SK-N-SH treated with all-trans-retinoic acid at 6 μM for 48 hours (cell line): ENCODE data around the gene CMTM7.

Experiments used
- CSDC2 ChIP-seq: fragments of 250-450 bp; sonication (Bioruptor Pico); IDR thresholded peaks from 2 replicates; pipeline ENCODE4 v1.5.0; 2020; ENCODE audit warnings: mild to moderate bottlenecking, moderate library complexity
- PATZ1 ChIP-seq: fragments of 250-450 bp; sonication (Bioruptor Pico); IDR thresholded peaks from 2 replicates; pipeline ENCODE4 v1.8.0; 2020; ENCODE audit warnings: mild to moderate bottlenecking, moderate library complexity, borderline replicate concordance

- TF ChIP-seq CSDC2 (CRISPR knock-in tag) (no peak), PATZ1 (CRISPR knock-in tag) (no peak)
Measured at GRCh38 chr3:32371461-32372212, 20.0 kb upstream of the CMTM7 start.
